GM12891 (cell line): Measurements from ENCODE around the gene MSMP.

Experiments
- POLR2A ChIP-seq: IDR thresholded peaks from 2 replicates; pipeline ENCODE4 v1.6.1; 2011; ENCODE audit warnings: low read depth, low read length, control low read depth
- POLR2AphosphoS5 ChIP-seq: IDR thresholded peaks from 2 replicates; pipeline ENCODE4 v1.6.1; 2011; ENCODE audit warnings: low read depth, low read length, control low read depth
- TAF1 ChIP-seq: IDR thresholded peaks from 2 replicates; pipeline ENCODE4 v1.6.1; 2011; ENCODE audit warnings: low read depth, low read length, control low read depth

GRCh38 chr9:35800530-35800929 lies 46.5 kb upstream of the MSMP start:
- TF ChIP-seq POLR2A (no peak), POLR2AphosphoS5 (no peak), TAF1 (no peak)
